ENCODE results near the gene UGT1A8.

Gene UGT1A8

GRCh38 chr2:233773854-233774253 is 156.4 kb downstream of the UGT1A8 start:
- TF ChIP-seq POLR2AphosphoS5 (IDR thresholded peaks at IDR 0.05; ENCODE audit: low read depth, low read length) (no peak), SIN3A (IDR thresholded peaks at IDR 0.05; ENCODE audit: borderline replicate concordance, insufficient read depth, low read length) (no peak), FOXP2 (optimal IDR thresholded peaks at IDR 0.05; ENCODE audit: borderline replicate concordance, extremely low read depth, extremely low read length, insufficient read depth) (no peak), TAF1 (IDR thresholded peaks at IDR 0.05; ENCODE audit: borderline replicate concordance, insufficient read depth, low read length) (no peak), REST (IDR thresholded peaks at IDR 0.05; ENCODE audit: insufficient read depth in 1 of 2, low read depth in 2 of 2, low read length in 2 of 2) (no peak)

GRCh38 chr2:233775414-233775813 is 158.0 kb downstream of the UGT1A8 start:
- TF ChIP-seq SIN3A (IDR thresholded peaks at IDR 0.05; ENCODE audit: borderline replicate concordance, insufficient read depth, low read length): no peak
- TF ChIP-seq TAF1 (IDR thresholded peaks at IDR 0.05; ENCODE audit: borderline replicate concordance, insufficient read depth, low read length): no peak

GRCh38 chr2:233778030-233778429 is 160.6 kb downstream of the UGT1A8 start, which contains the start of gene MROH2A:
TSS of gene MROH2A (plus strand) at chr2:233778330. CDS start at chr2:233779359, 1,029 bp downstream.
- no peak for TF ChIP-seq TAF1 (IDR thresholded peaks at IDR 0.05; ENCODE audit: borderline replicate concordance, insufficient read depth, low read length)
- TF ChIP-seq REST (IDR thresholded peaks at IDR 0.05; ENCODE audit: insufficient read depth in 1 of 2, low read depth in 2 of 2, low read length in 2 of 2): no peak
- no peak for TF ChIP-seq SIN3A (IDR thresholded peaks at IDR 0.05; ENCODE audit: borderline replicate concordance, insufficient read depth, low read length)
- no peak for TF ChIP-seq POLR2AphosphoS5 (IDR thresholded peaks at IDR 0.05; ENCODE audit: low read depth, low read length)
- TF ChIP-seq FOXP2 (optimal IDR thresholded peaks at IDR 0.05; ENCODE audit: borderline replicate concordance, extremely low read depth, extremely low read length, insufficient read depth): no peak

- TF ChIP-seq SIN3A (IDR thresholded peaks at IDR 0.05; ENCODE audit: borderline replicate concordance, insufficient read depth, low read length) (no peak), POLR2AphosphoS5 (IDR thresholded peaks at IDR 0.05; ENCODE audit: low read depth, low read length) (no peak), REST (IDR thresholded peaks at IDR 0.05; ENCODE audit: insufficient read depth in 1 of 2, low read depth in 2 of 2, low read length in 2 of 2) (no peak), TAF1 (IDR thresholded peaks at IDR 0.05; ENCODE audit: borderline replicate concordance, insufficient read depth, low read length) (no peak), FOXP2 (optimal IDR thresholded peaks at IDR 0.05; ENCODE audit: borderline replicate concordance, extremely low read depth, extremely low read length, insufficient read depth) (no peak)
These were observed 162.3 kb downstream of the UGT1A8 start for GRCh38 chr2:233779722-233780121.

GRCh38 chr2:233780771-233781170 is 163.3 kb downstream of the UGT1A8 start:
- TF ChIP-seq REST (IDR thresholded peaks at IDR 0.05; ENCODE audit: insufficient read depth in 1 of 2, low read depth in 2 of 2, low read length in 2 of 2): no peak
- no peak for TF ChIP-seq FOXP2 (optimal IDR thresholded peaks at IDR 0.05; ENCODE audit: borderline replicate concordance, extremely low read depth, extremely low read length, insufficient read depth)
- TF ChIP-seq POLR2AphosphoS5 (IDR thresholded peaks at IDR 0.05; ENCODE audit: low read depth, low read length): no peak
- TF ChIP-seq SIN3A (IDR thresholded peaks at IDR 0.05; ENCODE audit: borderline replicate concordance, insufficient read depth, low read length): no peak
- no peak for TF ChIP-seq TAF1 (IDR thresholded peaks at IDR 0.05; ENCODE audit: borderline replicate concordance, insufficient read depth, low read length)
